Natural killer cell (primary cell): ENCODE measurements around the gene STARD9. TPM values are rescaled to one million over a fixed set of nuclear protein-coding genes. Genes with fewer than 3 reads are reported as not detected.

ENCODE experiments used
- total RNA-seq, 4 donors: library from RNA; stranded (reverse); fragments of 120-200 nt in 1 of 4; gene quantifications; one replicate each; pipeline versions ENCODE4 v1.2.3 to v1.2.4, GENCODE V29; 2013 to 2022

Gene STARD9
- total RNA-seq, 3 donors from 2014 or later (not counting 1 experiment from before 2014, with no cell fraction given) = 20.0 to 22.5 (median 20.1) TPM

Other genes with a start within 250 kb of the STARD9 start
- 10 to 100 TPM in 1 of 3 donors, 1 to 10 TPM in 2; 5.5 to 10.8 (median 6.8) TPM for gene CAPN3, start 216.1 kb upstream of the STARD9 start, total RNA-seq
- 10 to 100 TPM; 39.6 to 53.1 (median 52.2) TPM for gene ZNF106, start 84.5 kb upstream of the STARD9 start, total RNA-seq
- gene SNAP23, start 80.0 kb upstream of the STARD9 start, total RNA-seq = 10 to 100 TPM; 72.7 to 85.2 (median 82.7) TPM
- 10 to 100 TPM; 29.4 to 43.9 (median 29.4) TPM for gene LRRC57, start 26.8 kb upstream of the STARD9 start, total RNA-seq
- 10 to 100 TPM; 24.9 to 26.2 (median 26.1) TPM for gene HAUS2, start 26.8 kb upstream of the STARD9 start, total RNA-seq
- 10 to 100 TPM; 18.1 to 36.9 (median 34.9) TPM for gene CDAN1, start 161.5 kb downstream of the STARD9 start, total RNA-seq